Fibroblast of the conjunctiva (primary cell): ENCODE data around the gene MEGF11.

Source experiments
- DNase-seq: peaks from one replicate; pipeline ENCODE4 v3.0.0-alpha.2; 2010; ENCODE audit warnings: low read depth

Gene MEGF11

DNA sequence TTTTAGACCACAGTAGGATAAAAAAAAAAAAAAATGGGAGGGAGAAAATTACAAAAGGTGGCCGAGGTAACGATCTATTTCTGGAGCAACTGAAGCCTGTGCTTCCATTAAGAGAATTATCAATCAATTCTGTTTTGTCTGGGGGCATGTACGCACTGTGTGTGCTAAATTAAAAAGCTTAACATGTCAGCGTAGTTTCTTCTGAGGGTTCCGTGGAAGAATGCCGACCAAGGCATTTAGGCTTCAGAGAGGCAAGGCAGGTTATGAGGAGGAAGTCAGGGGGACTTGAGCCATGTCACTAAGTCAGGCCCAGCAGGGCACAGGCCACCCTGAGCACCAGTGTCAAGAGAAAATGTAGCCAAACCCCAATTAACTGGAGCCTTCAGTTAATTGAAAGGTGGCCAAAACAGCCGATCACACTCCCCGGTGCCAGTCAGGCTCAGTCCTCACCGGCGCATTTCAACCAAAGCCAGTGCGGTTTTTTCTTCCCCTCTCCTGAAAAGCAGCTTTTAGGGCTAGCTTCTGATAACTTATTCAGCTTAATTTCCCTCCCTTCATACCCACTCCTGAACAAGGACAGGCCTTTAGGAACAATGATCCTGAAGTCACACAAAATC is 113.9 kb downstream of the MEGF11 start:
- no peak for DNase-seq

GRCh38 chr15:66138892-66139590 is 114.5 kb downstream of the MEGF11 start:
- DNase-seq, result no peak

DNA sequence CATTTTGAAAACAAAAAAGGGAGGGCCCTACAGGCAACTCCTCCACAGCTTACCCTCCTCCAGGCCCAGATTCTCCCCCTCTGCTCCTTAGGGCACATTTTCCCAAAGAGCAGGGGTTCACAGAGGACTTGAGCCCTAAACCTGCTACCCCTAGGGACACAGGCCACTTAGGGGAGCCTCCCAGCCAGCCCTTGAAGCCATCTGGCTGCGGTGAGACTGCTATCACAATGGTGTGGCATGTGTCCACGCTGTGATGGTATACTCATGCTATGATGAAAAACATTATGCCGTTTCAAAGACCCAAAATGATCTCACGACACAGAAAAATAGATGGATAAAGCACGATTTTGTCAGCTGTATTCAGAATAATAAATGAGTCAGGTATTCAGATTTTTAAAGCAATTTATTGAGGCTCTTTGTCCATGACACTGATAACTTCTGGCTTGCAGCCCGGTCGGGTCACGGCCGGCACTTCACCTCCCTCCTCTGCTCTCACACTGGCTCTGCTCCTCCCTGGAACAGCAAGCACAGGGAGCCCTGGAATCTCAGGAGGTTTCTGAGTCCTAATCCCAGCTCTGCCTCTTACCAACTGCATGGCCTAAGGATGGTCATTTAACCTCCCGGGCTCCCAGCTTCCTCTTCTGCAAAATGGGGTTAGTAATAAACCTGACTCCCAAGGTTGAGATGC is 115.3 kb downstream of the MEGF11 start:
- DNase-seq, result no peak

DNA sequence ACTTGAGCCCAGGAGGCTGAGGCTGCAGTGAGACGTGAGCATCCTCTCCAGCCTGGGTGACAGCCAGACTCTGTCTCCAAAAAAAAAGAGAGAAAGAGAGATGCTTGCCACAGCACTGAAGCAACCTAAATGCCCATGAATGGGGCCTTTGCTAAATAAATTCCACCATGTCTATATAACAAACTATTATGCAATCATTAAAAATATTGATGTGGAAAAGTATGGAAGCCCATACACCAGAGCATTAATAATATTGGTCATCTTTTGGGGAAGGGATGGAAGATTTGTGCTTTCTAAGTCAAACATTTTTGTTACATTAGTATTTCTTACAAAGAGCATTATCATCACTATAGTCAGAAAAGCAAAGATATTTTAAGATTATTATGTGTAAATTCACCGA is 116.6 kb downstream of the MEGF11 start:
- DNase-seq, result no peak

DNA sequence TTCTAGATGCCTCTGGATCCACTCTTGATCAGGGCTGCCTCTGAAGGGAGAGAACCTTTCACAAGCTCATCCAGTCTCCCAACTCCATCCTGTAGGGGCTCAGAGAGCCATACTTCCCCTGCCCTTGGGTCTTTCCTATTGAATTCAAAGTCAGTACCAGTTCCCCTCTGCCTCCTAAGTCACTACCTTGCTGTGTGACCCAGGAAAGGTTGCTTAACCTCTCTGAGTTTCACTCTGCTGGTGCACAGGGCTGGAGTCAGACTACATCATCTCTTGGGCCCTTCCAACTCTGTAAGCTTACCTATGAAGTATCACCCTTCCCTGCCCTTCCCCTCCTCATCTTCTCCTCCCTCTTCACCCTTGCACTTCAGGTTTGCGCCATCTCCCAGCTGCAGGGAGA is 117.9 kb downstream of the MEGF11 start:
- DNase-seq, result no peak

GRCh38 chr15:66134284-66134683 is 119.3 kb downstream of the MEGF11 start:
- DNase-seq, result no peak

DNA sequence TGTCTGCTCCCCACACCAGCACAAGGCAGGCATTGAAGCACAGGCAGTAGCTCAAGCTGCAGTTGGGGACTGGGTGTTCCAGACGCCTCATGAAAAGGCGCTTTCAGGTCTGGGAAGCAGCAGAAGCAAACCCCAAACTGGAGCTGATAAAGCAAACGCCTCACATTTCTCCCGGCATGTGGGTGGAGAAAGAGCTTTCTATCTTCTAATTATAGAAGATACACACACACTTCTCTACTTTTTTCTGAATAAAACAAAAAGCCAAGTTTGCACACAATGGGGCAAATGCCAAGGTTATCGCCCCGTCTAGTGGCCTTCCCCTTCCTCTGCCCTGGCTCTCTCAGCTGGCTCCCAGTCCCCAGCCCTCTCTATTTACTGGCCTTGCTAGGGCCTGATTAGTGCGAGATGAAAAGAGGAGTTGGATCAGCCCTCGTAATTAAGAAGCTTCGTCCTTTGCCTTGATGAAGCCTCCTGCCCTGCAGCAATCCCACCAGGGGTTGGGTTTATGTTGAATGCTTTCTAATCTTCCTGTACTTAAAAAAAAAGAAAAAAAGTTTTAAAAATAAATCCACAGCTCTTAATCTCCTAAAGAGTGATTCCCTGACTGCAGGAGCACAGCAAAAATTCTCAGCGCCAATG is 120.2 kb downstream of the MEGF11 start:
- no peak for DNase-seq

- no peak for DNase-seq
Observed at GRCh38 chr15:66132251-66132816, 121.2 kb downstream of the MEGF11 start.

- DNase-seq, result no peak
Observed at GRCh38 chr15:66131831-66132230, 121.7 kb downstream of the MEGF11 start.

DNA sequence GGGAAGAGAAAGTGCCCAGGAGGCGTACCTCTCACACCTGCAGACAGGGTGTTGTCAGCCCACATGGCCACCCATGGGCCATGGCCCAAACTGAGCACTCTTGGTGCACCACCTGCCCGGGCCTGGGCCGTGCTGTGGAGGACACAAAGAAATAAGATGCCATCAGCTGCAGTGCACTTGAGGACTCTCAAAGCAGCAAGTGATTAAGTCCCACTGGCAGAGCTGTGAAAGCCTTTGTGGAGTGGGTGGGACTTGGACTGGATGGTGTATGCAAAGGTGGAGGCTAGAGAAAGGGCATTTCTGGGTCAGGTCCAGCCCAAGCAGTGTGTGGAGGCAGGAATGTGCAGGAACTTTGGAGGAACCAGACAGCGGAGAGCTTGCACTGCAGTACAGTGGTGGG is 122.3 kb downstream of the MEGF11 start:
- DNase-seq, result no peak

DNA sequence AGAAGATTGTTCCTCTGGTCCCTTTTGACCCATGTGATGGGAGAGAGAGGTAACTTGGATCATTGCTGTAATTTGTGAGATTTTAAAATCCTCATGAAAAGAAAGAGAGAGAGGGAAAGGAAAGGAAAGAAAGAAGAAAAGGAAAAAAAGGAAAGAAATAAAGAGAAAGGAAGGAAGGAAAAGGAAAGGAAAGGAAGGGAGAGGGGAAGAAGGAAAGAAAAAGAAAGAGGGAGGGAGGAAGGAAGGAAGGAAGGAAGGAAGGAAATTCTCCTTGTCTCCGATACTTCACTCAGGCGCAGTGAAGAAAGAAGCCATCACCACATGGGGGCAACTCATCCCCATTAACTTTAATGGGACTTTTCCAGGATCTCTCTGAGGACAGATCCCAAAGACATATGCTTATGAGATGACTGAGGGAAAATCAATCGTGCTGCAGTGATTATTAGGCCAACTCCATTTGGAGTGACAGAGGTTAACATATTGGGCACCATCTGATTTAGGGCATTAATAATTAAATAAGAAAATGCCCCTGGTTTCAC is 123.0 kb downstream of the MEGF11 start:
- no peak for DNase-seq

DNA sequence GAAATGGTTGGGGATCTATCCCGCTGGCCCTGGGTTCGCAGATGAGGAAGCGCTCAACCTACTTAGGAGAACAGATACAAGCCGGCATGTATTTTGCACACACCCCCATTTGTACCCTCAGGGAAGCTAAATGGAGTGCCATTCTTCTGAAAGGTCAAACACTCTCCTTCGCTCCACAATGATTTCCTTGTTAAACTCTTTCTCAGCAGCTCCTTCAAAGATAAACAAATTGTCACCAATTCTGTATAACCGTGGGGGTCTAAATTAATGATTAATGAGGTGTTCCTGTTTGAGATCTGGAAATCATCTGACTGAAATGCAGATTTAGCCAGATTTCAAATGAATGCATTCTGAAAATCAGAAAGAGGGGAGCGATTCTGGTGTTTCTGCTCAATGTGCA is 124.0 kb downstream of the MEGF11 start:
- DNase-seq, result no peak

- no peak for DNase-seq
Observed at GRCh38 chr15:66128116-66128680, 125.4 kb downstream of the MEGF11 start.

- DNase-seq, result no peak
Observed at GRCh38 chr15:66126456-66126855, 127.1 kb downstream of the MEGF11 start.

GRCh38 chr15:66126031-66126441 is 127.5 kb downstream of the MEGF11 start:
- DNase-seq, result no peak

GRCh38 chr15:66124651-66125050 is 128.9 kb downstream of the MEGF11 start:
- DNase-seq, result no peak

- DNase-seq, result no peak
Observed at GRCh38 chr15:66123799-66124198, 129.8 kb downstream of the MEGF11 start.

DNA sequence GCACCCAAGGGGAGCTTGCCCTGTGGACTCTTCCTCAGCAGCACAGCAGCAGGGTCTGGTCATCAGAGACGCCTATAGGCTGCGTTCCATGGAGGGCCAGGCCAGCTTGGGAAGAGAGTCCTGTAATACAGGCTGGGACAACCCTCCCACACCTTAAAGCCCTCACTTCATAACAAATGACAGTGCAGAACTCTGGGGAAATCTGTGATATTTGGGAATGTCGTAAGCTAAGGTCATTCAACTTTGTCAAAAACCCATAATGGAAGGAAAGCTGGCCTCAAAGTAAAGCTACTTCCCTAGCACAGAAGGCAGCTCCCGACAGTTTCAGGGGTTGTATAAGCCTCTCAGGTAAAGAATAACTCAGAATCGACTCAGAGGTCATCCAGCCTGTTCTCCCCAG is 133.1 kb downstream of the MEGF11 start:
- no peak for DNase-seq

DNA sequence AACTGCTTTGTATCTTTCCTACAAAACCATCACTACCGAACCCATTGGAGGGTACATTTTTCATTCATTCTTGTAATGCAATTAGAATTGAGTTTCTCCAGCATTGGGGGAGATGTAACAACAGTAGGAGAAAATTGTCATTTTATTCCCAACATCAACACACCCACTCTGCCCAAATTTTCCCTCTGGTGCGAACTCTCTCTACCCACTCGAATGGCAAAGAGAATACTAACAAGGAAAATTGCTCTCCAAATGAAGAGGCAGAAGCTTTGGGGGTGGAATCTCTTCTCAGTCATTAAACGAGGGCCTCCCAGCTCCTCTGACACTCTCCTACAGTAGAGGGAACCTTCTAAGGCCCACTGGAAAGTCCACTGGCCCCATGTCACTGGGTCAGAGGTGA is 135.7 kb downstream of the MEGF11 start:
- no peak for DNase-seq

GRCh38 chr15:66115568-66116206 is 137.9 kb downstream of the MEGF11 start:
- DNase-seq, result no peak

DNA sequence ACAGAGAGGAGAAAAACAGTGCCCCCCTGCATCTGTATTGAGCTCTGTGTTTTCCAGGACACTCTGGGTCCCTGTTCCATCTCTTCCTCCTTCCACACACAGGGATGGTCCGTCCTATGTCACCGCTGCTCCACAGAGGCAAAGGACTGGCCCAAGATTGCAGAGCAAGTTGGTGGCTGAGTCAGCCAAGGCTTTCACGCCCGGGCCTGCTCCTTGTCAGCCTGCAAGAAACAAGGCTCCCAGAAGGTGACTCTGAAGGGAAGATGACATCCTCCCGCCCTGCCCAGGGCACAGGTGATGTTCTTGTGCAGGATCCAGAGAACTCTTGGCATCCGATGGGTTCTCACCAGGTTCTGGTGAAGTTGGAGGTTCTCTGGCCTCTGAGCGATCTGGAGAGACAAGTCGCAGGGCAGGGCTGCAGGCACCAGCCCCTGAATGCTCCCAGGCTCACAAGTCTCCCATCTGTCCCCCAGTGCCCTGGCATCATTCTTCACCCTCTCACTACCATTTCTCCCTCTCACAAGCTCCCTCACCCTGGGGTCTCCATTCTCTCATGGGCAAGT is 138.6 kb downstream of the MEGF11 start:
- no peak for DNase-seq
